Progenitor cell of endocrine pancreas (in vitro differentiated cells): ENCODE results near the gene CEP89. TPM values are rescaled to one million over a fixed set of nuclear protein-coding genes. Genes with fewer than 3 reads are reported as not detected.
"Not testable (repeated sequence)": the region's sequence is repeated elsewhere in the genome, so short reads cannot be mapped to it uniquely, and the experiment has no call there.

Experiments
- DNase-seq: peaks from one replicate; pipeline ENCODE4 v3.0.0; 2021; ENCODE audit warnings: low spot score; ENCODE audit not compliant: unreplicated experiment
- H3K27ac Mint-ChIP-seq: 2 replicates; pipeline ENCODE4 v1.8.0; 2021; ENCODE audit warnings: mild to moderate bottlenecking, moderate library complexity, mixed read lengths
- H3K27me3 Mint-ChIP-seq: 2 replicates; pipeline ENCODE4 v1.8.0; 2021; ENCODE audit warnings: mixed read lengths
- H3K36me3 Mint-ChIP-seq: 2 replicates; pipeline ENCODE4 v1.8.0; 2022; ENCODE audit warnings: mixed read lengths; ENCODE audit not compliant: insufficient read depth
- H3K4me1 Mint-ChIP-seq: 2 replicates; pipeline ENCODE4 v1.8.0; 2021; ENCODE audit warnings: low read depth, mixed read lengths
- H3K4me3 Mint-ChIP-seq: 2 replicates; pipeline ENCODE4 v1.8.0; 2021; ENCODE audit warnings: low read depth, mild to moderate bottlenecking, moderate library complexity, mixed read lengths
- H3K9me3 Mint-ChIP-seq: 2 replicates; pipeline ENCODE4 v1.8.0; 2021; ENCODE audit warnings: low read depth, mixed read lengths
- CTCF ChIP-seq: fragments of 200-600 bp; sonication (generic); IDR thresholded peaks from one replicate; pipeline ENCODE4 v1.5.0; 2021; ENCODE audit warnings: antibody characterized with exemption, mild to moderate bottlenecking; ENCODE audit not compliant: unreplicated experiment
- total RNA-seq: library from RNA; stranded (reverse); gene quantifications from 2 replicates; pipeline ENCODE4 v1.2.1, GENCODE V29; 2021

The CEP89 gene
- total RNA-seq, 1 donor from 2014 or later = 47.3 TPM

DNA sequence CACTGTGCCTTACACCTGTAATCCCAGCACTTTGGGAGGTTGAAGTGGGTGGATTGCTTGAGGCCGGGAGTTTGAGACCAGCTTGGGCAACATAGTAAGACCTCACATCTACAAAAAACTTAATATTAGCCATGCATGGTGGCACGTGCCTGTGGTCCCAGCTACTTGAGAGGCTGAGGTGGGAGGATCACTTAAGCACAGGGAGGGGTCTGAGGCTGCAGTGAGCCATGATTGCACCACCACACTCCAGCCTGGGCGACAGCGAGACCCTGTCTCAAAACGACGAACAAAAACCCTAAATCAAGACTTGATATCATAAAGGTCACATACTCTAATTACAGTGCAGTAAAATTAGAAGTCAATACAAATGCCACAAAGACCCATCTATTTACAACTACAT lies 119.5 kb downstream of the CEP89 start:
- DNase-seq = no peak
- TF ChIP-seq CTCF = no peak
- H3K27ac Mint-ChIP-seq = no peak overlapping the region
- no peak overlapping the region for H3K4me3 Mint-ChIP-seq
- H3K4me1 Mint-ChIP-seq = no peaks in the 10 kb centered on the region
- H3K27me3 Mint-ChIP-seq = no peaks in the 10 kb centered on the region
- H3K9me3 Mint-ChIP-seq = no peaks in the 10 kb centered on the region
- peaks cover 6% of the 10 kb centered on the region for H3K36me3 Mint-ChIP-seq

GRCh38 chr19:32848035-32848434 lies 123.7 kb downstream of the CEP89 start:
- not testable (repeated sequence) for H3K27me3 Mint-ChIP-seq, H3K9me3 Mint-ChIP-seq, H3K4me3 Mint-ChIP-seq, H3K36me3 Mint-ChIP-seq, H3K27ac Mint-ChIP-seq, H3K4me1 Mint-ChIP-seq, DNase-seq

DNA sequence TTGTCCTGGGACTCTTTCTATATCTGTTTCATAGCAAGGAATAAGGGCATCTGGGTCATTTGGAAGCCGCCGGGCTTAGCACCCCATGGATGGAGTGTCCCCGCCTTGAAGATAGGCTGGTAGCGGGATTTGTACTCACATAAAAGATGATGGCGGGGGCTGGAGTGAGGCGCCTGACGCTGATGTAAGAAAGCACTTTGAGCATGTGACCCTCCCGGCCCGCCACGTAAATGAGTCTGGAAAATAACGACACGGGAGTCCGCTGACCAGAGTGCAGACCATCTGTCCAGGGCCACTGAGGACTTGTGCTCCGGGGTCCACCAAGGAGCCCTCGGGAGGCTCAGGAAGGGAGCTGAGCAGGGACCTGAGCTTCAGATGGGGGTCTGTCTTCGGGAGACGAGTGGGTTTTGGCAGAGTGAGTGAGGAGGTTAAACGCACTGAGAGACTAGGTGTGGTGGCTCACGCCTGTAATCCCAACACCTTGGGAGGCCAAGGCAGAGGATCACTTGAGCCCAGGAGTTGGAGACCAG lies 128.0 kb downstream of the CEP89 start:
- Mint-ChIP-seq H3K4me1 (no peaks in the 10 kb centered on the region), H3K27ac (no peak overlapping the region), H3K27me3 (no peaks in the 10 kb centered on the region), H3K9me3 (peaks cover 13% of the 10 kb centered on the region), H3K36me3 (peaks cover 23% of the 10 kb centered on the region), H3K4me3 (no peak overlapping the region)
- DNase-seq = no peak
- no peak for TF ChIP-seq CTCF

GRCh38 chr19:32842061-32842460 lies 129.7 kb downstream of the CEP89 start:
- Mint-ChIP-seq H3K4me1 (no peaks in the 10 kb centered on the region), H3K36me3 (peaks cover 22% of the 10 kb centered on the region), H3K27me3 (no peaks in the 10 kb centered on the region), H3K4me3 (no peak overlapping the region), H3K9me3 (peaks cover 13% of the 10 kb centered on the region), H3K27ac (no peak overlapping the region)
- TF ChIP-seq CTCF = no peak
- no peak for DNase-seq

DNA sequence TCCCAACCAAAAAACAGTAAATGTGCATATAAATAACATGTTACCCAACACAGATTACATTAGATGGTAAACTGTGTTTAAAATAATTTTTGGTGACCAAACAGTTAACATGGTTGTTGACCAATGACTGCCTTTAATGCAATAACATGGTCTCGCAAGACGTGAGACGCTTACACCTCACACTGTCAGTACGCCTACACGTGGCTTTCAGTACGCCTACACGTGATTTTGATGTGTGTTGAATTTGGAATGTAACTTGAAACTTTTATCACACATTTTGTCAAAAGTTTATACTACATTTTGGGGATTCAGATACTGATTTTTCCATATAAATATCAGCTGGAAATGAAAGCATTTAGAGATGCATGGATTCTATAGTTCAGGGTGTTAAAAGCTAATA lies 134.2 kb downstream of the CEP89 start:
- H3K27ac Mint-ChIP-seq = no peak overlapping the region
- no peaks in the 10 kb centered on the region for H3K27me3 Mint-ChIP-seq
- no peak for TF ChIP-seq CTCF
- no peaks in the 10 kb centered on the region for H3K4me1 Mint-ChIP-seq
- H3K9me3 Mint-ChIP-seq = peaks cover 13% of the 10 kb centered on the region
- DNase-seq = no peak
- H3K4me3 Mint-ChIP-seq = no peak overlapping the region
- peaks cover 16% of the 10 kb centered on the region for H3K36me3 Mint-ChIP-seq

DNA sequence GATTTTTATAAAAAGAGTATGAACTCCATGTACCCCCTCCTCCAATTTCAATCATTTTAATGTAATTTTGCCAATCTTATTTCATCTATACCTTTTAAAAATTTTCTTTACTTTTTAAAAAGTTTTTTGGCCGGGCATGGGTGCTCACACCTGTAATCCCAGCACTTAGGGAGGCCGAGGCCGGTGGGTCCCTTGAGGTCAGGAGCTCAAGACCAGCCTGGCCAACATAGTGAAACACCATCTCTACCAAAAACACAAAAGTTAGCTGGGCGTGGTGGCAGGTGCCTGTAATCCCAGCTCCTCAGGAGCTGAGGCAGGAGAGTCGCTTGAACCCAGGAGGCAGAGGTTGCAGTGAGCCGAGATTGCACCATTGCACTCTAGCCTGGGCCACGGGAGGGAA lies 138.4 kb downstream of the CEP89 start:
- not testable (repeated sequence) for H3K27ac Mint-ChIP-seq, DNase-seq, H3K4me3 Mint-ChIP-seq, H3K4me1 Mint-ChIP-seq, H3K27me3 Mint-ChIP-seq, H3K9me3 Mint-ChIP-seq
- H3K36me3 Mint-ChIP-seq = peaks cover 10% of the 10 kb centered on the region

GRCh38 chr19:32832825-32833224 lies 138.9 kb downstream of the CEP89 start:
- H3K27me3 Mint-ChIP-seq, H3K4me1 Mint-ChIP-seq, H3K4me3 Mint-ChIP-seq, H3K9me3 Mint-ChIP-seq, DNase-seq, H3K27ac Mint-ChIP-seq: not testable (repeated sequence)
- H3K36me3 Mint-ChIP-seq = peaks cover 10% of the 10 kb centered on the region

- H3K27ac Mint-ChIP-seq, H3K4me1 Mint-ChIP-seq, H3K4me3 Mint-ChIP-seq, H3K9me3 Mint-ChIP-seq, H3K27me3 Mint-ChIP-seq, DNase-seq: not testable (repeated sequence)
- H3K36me3 Mint-ChIP-seq = peaks cover 10% of the 10 kb centered on the region
Measured at GRCh38 chr19:32832094-32832493, 139.7 kb downstream of the CEP89 start.
